Mesenteric fat pad (tissue), 1 donor: ENCODE measurements around the gene TNIP2. TPM values are rescaled to one million over a fixed set of nuclear protein-coding genes. Genes with fewer than 3 reads are reported as not detected.

Experiments used
- total RNA-seq: library from RNA; stranded (reverse); fragmentation: NEBNext Ultra II Directional; extraction: Animal tissue kit (Norgen Biotek cat#: 25700); gene quantifications from one replicate; pipeline ENCODE4 v1.2.1, GENCODE V29; 2021
- donor health status: DM: yes; HTN: yes; CAD: no.

TNIP2 gene
- total RNA-seq, 1 donor from 2014 or later = 49.5 TPM

Other genes starting within 250 kb of the TNIP2 start
- 25.3 TPM for gene FAM193A, start 219.7 kb downstream of the TNIP2 start, total RNA-seq
- 63.9 TPM for gene SH3BP2, start 36.7 kb upstream of the TNIP2 start, total RNA-seq
- 272 TPM for gene ADD1, start 87.5 kb upstream of the TNIP2 start, total RNA-seq
- gene NOP14, start 207.1 kb upstream of the TNIP2 start, total RNA-seq = 37.5 TPM
- gene GRK4, start 207.2 kb upstream of the TNIP2 start, total RNA-seq = 6.0 TPM